ENCODE data around the gene ZNF385D.

Gene ZNF385D

GRCh38 chr3:21747966-21748555, 2.9 kb downstream of the ZNF385D start:
- DNase-seq = no peak

DNA sequence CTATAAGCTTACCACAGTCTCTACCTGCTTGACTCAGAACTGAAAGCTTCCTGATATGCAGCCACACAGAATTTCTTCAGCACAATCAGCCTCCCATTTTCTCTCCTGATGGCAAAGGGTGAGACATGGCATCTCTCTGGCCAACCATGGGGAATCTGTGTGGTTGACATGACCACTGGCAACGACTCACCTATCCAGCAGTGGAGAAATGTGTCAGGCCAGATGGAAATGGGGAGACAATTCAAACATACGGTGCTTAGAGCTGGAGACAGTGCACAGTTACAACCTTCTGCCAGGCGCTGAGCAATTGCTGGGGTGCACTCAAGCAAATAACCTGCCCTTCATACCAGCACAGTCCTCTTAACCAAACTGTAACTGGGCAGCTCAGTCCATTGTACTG, 3.6 kb downstream of the ZNF385D start:
- no peak for DNase-seq

- no peak for DNase-seq
Measured at GRCh38 chr3:21745966-21746365, 5.0 kb downstream of the ZNF385D start.

DNA sequence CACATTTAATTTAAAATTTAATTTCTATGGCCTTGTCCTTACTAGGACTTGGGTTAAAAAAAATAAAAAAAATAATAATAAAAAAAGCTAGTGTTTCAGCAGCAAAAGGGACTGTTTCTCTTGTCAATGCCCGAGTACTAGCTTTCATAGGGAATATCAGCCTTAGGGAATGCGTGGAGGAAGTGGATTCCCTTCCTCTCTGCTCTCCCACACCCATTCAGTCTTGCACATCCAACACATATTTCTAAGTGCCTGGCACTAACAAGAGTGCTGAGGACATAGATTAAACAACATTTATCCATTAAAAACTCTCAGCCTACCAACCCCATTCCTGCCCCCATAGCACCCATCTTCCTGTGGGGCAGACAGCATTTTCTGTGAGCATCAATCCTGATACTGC, 6.2 kb downstream of the ZNF385D start:
- DNase-seq = no peak

DNA sequence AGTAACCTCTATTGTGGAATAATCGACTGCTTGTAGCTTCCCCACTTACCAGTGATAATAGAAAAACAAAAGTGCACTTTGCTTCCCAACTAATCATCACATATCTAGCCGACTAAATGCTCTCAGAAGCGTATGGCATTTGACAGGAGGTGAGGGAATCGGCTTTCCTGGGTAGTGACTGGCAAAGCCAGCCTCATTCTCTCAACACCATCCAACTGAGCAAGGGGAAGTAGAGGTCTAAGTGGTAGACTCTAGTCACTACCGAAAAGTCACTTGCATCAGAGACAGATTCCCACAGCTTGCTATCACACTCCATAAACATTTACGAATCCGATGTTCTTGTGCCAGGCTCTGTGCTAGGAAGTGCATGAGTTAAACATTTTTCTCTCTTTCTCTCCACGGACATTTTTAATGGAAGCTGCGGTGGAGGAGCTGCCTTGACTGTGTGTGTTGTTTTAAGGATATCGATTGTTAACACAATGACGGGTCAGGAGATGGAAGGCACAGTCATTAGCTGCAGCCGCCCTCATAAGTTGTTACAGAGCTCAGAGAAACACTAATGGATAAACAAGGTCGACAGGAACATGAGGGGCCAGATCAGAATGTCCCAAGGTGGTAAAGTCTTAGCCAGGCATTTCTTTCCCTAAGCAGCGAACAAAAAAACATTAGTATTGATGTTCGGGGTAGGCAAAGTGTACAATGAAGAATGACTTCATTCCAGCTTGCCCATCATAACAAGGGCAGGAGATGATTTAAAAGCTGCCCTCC, 11.9 kb downstream of the ZNF385D start:
- DNase-seq = no peak

GRCh38 chr3:21738283-21738682, 12.7 kb downstream of the ZNF385D start:
- no peak for DNase-seq

DNA sequence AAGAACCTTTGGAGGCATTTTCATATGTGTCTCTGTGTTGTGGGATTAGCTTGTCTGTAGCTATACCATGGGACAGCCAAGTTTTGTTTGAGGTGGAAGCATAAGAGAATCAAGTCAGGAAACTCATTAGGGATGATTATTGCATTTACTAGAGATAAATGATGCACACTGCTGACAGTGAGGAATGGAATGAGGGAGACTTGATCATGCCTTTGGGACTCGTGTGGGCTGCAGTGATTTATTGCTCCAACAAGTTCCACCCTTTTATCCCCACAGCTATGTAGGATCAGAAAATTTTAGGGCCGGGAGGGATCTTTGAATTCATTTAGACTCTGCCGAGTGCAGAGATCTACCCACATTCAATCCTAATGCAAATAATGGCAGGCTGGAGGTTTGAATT, 16.3 kb downstream of the ZNF385D start:
- no peak for DNase-seq

DNA sequence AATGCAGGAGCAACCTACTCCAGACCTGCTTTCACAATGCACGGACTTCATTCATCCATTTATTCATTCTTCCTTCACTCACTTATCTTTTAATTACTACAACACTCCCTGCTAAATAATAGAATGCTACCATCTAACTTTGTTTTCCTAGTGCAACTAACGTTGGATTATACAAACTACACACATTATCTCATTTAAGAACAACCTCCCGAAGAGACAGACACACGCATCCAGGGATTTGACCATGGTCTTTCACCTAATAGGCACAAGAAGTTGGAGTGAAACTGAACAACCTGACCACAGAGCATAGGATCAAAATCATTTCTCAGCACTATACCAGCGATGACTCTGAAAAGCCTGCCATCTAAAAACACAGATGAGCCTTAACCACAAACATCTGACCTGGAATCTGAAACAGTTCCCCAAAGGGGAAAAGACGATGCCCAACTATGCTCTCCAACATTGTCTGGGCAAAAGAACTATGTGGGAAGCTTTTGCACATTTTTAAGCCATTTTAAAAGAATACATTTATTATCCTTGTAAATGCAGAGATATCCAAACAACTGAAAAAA, 21.0 kb downstream of the ZNF385D start:
- DNase-seq = no peak

DNA sequence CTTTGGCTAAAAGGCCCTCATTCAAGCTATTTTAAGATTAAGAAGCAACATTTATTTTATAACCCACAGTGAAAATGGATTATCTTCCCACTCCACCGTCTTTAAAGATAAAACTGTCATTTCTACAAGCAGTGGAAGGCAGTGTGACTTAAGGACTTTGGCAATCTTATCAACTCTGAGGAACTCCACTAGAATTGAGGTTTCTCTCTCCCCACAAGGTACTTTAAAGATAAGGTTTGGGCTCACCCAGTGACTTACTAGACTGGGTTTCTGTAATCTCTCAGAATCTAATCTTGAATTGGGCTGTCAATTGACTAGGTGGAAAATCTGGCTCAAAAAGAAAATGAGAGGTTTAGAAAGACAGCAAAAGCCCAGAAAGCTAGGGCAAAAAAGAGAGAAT, 21.7 kb downstream of the ZNF385D start:
- DNase-seq = no peak

DNA sequence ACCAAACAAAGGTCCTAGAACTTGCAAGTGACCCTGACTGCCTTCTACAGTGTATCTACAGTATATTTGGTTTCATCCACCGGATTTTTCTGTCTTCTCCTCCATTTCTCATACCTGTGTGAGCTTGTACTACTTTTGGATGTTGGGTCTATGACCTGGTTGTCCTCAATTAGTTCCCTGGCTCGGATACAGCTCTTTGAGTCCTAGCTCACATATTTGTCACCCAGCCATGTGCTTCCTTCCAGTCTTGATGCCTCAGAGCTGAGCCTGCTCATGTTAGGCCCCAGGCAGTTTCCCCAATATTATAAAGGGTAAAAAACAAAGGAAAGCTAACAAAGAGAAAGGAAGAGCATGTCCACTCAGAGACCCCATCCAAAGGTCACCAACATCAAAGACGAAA, 28.2 kb downstream of the ZNF385D start:
- DNase-seq = no peak

- DNase-seq = no peak
Measured at GRCh38 chr3:21722301-21722700, 28.7 kb downstream of the ZNF385D start.

DNA sequence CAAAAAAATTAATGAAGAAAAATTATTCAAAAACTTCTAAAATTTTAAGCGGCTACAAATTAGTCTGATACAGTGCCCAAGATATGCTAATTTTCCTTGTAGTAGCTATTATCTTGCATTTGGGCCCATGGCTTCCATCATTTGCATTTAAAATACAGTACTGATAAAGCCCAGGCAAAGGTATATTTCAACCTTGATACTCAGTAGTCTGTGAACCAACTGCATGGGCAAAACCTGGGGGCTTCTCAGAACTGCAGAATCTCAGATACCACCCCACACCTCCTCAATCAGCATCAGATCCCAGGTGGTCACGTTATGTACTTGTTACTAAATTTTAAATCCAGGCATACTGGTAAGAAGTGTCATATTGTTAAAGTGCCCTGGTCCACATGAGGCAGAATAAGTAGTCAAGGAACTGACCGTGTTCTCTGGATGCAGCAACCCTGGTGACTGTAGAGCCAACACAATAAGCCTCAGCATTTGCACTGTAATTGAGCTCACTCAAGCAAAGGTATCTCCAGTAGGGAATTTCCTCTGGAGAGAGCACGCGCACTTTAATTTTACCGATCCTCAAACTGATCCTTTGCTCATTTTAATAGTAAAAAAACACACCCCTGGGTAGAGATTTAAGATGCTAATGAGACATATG, 31.9 kb downstream of the ZNF385D start:
- DNase-seq = no peak

DNA sequence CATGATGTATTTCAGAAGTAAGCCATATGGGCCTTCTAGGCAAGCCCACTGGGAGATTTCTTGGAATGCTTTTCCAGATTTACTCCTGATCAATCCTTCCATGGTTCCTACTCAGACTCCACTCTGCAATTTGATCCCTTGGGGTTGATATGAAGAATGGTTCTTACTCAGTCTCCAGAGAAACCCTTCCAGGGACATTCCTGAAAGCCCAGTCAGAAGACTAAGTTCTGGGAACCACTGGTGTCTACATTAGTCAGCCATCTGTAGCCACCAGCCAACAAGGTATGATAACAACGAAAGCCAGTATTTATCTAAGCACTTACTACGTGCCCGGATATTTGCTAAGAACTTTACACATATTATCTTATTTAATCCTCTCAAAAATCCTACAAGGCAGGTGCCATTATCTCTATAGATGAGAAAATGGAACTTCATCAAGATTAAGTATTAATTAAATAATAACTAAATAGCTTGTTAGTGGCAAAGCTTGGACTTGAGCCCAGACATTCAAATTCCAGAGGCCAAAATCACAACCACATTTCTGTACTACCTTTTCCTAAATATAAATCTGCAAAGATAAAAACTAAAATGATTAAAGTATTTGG, 32.7 kb downstream of the ZNF385D start:
- no peak for DNase-seq

DNA sequence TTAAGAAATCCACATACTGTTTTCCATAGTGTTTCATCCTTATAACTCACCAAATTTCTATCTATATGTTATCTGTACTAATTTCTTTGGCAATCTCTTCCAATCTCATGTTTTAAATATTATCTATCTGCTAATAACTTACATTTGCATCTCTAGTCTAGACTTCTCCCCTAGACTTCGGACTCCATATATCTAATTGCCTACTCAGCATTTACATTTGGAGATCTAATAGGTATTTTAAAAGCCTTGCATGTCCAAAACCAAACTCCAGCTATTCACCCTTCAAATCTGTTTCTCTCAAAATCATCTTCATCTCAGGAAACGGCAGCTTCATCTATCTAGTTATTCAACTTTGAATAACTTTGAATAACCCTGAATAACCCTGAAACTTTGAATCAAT, 35.3 kb downstream of the ZNF385D start:
- no peak for DNase-seq

- DNase-seq = no peak
Measured at GRCh38 chr3:21705769-21706168, 45.2 kb downstream of the ZNF385D start.

- DNase-seq = no peak
Measured at GRCh38 chr3:21704796-21705195, 46.2 kb downstream of the ZNF385D start.

DNA sequence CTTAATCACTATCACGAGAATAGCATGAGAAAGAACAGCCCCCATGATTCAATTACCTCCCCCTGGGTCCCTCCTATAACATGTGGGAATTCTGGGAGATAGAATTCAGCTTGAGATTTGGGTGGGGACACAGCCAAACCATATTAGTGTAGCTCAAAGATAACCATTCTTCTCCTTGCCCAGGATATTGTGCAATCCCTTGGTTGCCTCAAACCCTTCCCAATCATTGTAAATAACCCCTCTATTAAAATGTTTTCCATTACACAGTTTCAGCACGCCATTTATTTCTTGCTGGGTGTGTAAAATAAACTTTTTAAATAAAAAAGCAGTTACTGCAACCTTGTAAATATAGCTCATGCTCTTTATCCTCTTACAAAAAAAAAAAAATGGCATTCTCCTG, 47.7 kb downstream of the ZNF385D start:
- DNase-seq = no peak

- DNase-seq = no peak
Measured at GRCh38 chr3:21697707-21698106, 53.3 kb downstream of the ZNF385D start.

DNA sequence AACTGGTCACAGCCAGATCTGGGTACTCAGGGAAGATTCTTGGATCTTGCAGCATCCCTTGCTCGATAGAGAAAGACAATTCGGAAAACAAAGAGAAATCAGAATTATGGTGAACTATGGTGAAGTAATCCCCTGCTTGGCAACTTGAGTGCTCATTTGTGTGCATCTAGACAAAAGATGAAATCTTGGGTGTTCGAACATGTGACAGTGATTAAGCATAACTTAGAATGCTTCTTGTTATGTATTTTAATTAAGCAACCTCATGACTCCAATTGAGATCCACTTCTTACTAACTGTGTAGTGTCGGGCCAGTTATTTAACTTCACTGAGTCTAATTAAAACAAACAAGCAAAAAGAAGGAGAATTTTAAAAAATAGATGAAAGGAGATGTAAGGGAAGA, 56.5 kb downstream of the ZNF385D start:
- DNase-seq = no peak

GRCh38 chr3:21691036-21691435, 60.0 kb downstream of the ZNF385D start:
- DNase-seq = no peak

DNA sequence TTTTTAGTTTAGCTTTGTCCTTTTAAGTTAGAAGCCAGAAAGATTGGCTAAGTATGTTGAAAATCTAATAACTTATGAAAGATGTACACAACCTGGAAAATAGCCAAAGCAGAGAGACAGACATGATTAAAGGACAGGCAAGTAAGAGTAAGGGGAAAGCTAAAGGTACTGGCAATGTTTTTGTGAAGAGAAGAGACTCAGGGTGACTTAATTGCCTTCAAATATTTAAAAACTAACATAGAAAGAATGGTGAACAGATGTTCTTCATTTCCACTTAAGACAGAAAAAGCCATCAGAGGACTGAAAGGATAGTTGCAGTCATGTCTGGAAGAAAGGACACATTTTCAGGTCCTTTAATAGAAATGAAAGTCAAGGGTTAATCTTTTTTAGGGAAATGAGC, 68.8 kb downstream of the ZNF385D start:
- DNase-seq = no peak

GRCh38 chr3:21673393-21673792, 77.6 kb downstream of the ZNF385D start:
- no peak for DNase-seq

DNA sequence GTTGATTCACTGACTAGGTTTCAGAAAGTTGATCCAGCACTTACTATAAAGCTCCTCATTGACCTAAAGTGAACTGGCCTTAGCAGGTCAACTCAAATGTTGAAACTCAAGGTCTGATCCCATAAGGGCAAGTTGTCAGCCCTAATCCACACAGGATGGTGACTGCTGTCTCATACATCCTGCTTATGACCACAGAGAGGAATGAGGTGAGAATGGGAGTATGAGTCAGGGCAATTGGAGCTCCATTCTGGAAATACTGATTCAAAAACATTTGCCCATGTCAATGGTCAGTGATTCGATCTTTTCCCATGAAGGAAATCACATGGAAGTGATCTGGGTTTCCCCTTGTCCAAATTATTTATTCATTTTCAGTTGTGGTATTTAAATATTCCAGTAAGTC, 78.7 kb downstream of the ZNF385D start:
- DNase-seq = no peak

DNA sequence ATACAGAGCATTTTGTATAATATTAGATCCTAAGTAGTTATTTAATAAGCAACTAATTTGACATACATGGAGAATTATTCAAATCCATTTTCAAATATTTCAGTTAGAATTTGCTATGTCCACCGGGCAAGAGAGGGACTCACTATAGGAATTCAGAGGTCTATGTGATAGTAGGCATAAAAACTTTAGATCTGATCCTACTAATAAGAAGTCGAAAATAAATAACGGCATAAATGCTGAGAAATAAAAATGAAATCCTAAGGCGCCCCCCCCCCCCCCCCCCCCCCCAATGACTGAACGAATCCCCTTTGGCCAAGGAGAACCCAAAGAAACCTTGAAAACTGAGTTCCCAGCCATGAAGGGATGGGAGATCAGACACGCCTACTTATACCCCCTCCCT, 80.6 kb downstream of the ZNF385D start:
- DNase-seq = no peak

Measured in NCI-H1092 (cell line).